Measurements from ENCODE around the gene TRO.

The TRO gene

GRCh38 chrX:54977387-54977786 lies 56.8 kb downstream of the TRO start:
- H3K9ac ChIP-seq, result no peak overlapping the region
- no peaks in the 10 kb centered on the region for H3K9me3 ChIP-seq (ENCODE audit: control insufficient read depth, low read length)
- H3K79me2 ChIP-seq, result no peaks in the 10 kb centered on the region
- H3K4me1 ChIP-seq, result no peaks in the 10 kb centered on the region
- H3K27ac ChIP-seq, result no peak overlapping the region
- no peaks in the 10 kb centered on the region for H3K36me3 ChIP-seq (ENCODE audit: control insufficient read depth, insufficient read depth, low read length)
- H2AFZ ChIP-seq, result no peak overlapping the region
- no peak overlapping the region for H3K4me2 ChIP-seq (ENCODE audit: low read length)
- TF ChIP-seq CTCF (IDR thresholded peaks at IDR 0.05), result no peak
- H3K27me3 ChIP-seq (ENCODE audit: control insufficient read depth, insufficient read depth, low read length), result no peaks in the 10 kb centered on the region
- no peak overlapping the region for H3K4me3 ChIP-seq (ENCODE audit: low read depth, low read length)

GRCh38 chrX:54978448-54978847 lies 57.8 kb downstream of the TRO start:
- no peak overlapping the region for H3K4me3 ChIP-seq (ENCODE audit: low read depth, low read length)
- H3K9ac ChIP-seq, result no peak overlapping the region
- H3K79me2 ChIP-seq, result no peaks in the 10 kb centered on the region
- no peaks in the 10 kb centered on the region for H3K4me1 ChIP-seq
- H3K27ac ChIP-seq, result no peak overlapping the region
- H3K4me2 ChIP-seq (ENCODE audit: low read length), result no peak overlapping the region
- no peaks in the 10 kb centered on the region for H3K36me3 ChIP-seq (ENCODE audit: control insufficient read depth, insufficient read depth, low read length)
- no peaks in the 10 kb centered on the region for H3K9me3 ChIP-seq (ENCODE audit: control insufficient read depth, low read length)
- TF ChIP-seq CTCF (IDR thresholded peaks at IDR 0.05), result no peak
- H2AFZ ChIP-seq, result no peak overlapping the region
- no peaks in the 10 kb centered on the region for H3K27me3 ChIP-seq (ENCODE audit: control insufficient read depth, insufficient read depth, low read length)

- Histone ChIP-seq H3K9ac (no peak overlapping the region), H3K4me3 (ENCODE audit: low read depth, low read length) (no peak overlapping the region), H3K9me3 (ENCODE audit: control insufficient read depth, low read length) (no peaks in the 10 kb centered on the region), H3K79me2 (no peaks in the 10 kb centered on the region), H3K27ac (no peak overlapping the region), H2AFZ (no peak overlapping the region), H3K4me2 (ENCODE audit: low read length) (no peak overlapping the region), H3K36me3 (ENCODE audit: control insufficient read depth, insufficient read depth, low read length) (no peaks in the 10 kb centered on the region), H3K4me1 (no peaks in the 10 kb centered on the region), H3K27me3 (ENCODE audit: control insufficient read depth, insufficient read depth, low read length) (no peaks in the 10 kb centered on the region)
- no peak for TF ChIP-seq CTCF (IDR thresholded peaks at IDR 0.05)
These were observed 58.8 kb downstream of the TRO start for GRCh38 chrX:54979432-54979831.

- no peak overlapping the region for H2AFZ ChIP-seq
- no peaks in the 10 kb centered on the region for H3K79me2 ChIP-seq
- no peak overlapping the region for H3K9ac ChIP-seq
- H3K4me2 ChIP-seq (ENCODE audit: low read length), result no peak overlapping the region
- no peaks in the 10 kb centered on the region for H3K4me1 ChIP-seq
- H3K36me3 ChIP-seq (ENCODE audit: control insufficient read depth, insufficient read depth, low read length), result no peaks in the 10 kb centered on the region
- no peaks in the 10 kb centered on the region for H3K27me3 ChIP-seq (ENCODE audit: control insufficient read depth, insufficient read depth, low read length)
- H3K9me3 ChIP-seq (ENCODE audit: control insufficient read depth, low read length), result no peaks in the 10 kb centered on the region
- no peak overlapping the region for H3K4me3 ChIP-seq (ENCODE audit: low read depth, low read length)
- no peak for TF ChIP-seq CTCF (IDR thresholded peaks at IDR 0.05)
- no peak overlapping the region for H3K27ac ChIP-seq
These were observed 59.7 kb downstream of the TRO start for GRCh38 chrX:54980334-54980733.
